ENCODE measurements around the gene SLC27A2.
"Not testable (repeated sequence)": the region's sequence is repeated elsewhere in the genome, so short reads cannot be mapped to it uniquely, and the experiment has no call there.

SLC27A2 gene

GRCh38 chr15:50162969-50163718 is 18.9 kb upstream of the SLC27A2 start:
- Histone ChIP-seq H3K36me3 (ENCODE audit: control insufficient read depth, insufficient read depth, low read length) (no peaks in the 10 kb centered on the region), H3K4me3 (ENCODE audit: insufficient read depth, low read depth, low read length, poor library complexity, severe bottlenecking) (no peak overlapping the region), H3K27ac (ENCODE audit: insufficient read depth, low read length, poor library complexity, severe bottlenecking) (no peak overlapping the region), H3K9me3 (ENCODE audit: control insufficient read depth, low read length) (no peaks in the 10 kb centered on the region), H3K27me3 (replicated peaks; ENCODE audit: control insufficient read depth, insufficient read depth, low read length, poor library complexity, severe bottlenecking) (peaks cover 2% of the 10 kb centered on the region), H3K4me1 (ENCODE audit: control insufficient read depth, insufficient read depth, low read length, poor library complexity, severe bottlenecking) (no peaks in the 10 kb centered on the region)
- no peak for DNase-seq

- Histone ChIP-seq H3K9me3 (ENCODE audit: control insufficient read depth, low read length) (no peaks in the 10 kb centered on the region), H3K27ac (ENCODE audit: insufficient read depth, low read length, poor library complexity, severe bottlenecking) (no peak overlapping the region), H3K27me3 (replicated peaks; ENCODE audit: control insufficient read depth, insufficient read depth, low read length, poor library complexity, severe bottlenecking) (peaks cover 5% of the 10 kb centered on the region), H3K4me1 (ENCODE audit: control insufficient read depth, insufficient read depth, low read length, poor library complexity, severe bottlenecking) (no peaks in the 10 kb centered on the region), H3K4me3 (ENCODE audit: insufficient read depth, low read depth, low read length, poor library complexity, severe bottlenecking) (no peak overlapping the region), H3K36me3 (ENCODE audit: control insufficient read depth, insufficient read depth, low read length) (no peaks in the 10 kb centered on the region)
- no peak for DNase-seq
Observed at GRCh38 chr15:50163719-50164410, 18.1 kb upstream of the SLC27A2 start.

- no peak for DNase-seq
- Histone ChIP-seq H3K27ac (ENCODE audit: insufficient read depth, low read length, poor library complexity, severe bottlenecking) (no peak overlapping the region), H3K4me3 (ENCODE audit: insufficient read depth, low read depth, low read length, poor library complexity, severe bottlenecking) (no peak overlapping the region), H3K9me3 (ENCODE audit: control insufficient read depth, low read length) (no peaks in the 10 kb centered on the region), H3K27me3 (replicated peaks; ENCODE audit: control insufficient read depth, insufficient read depth, low read length, poor library complexity, severe bottlenecking) (peaks cover 5% of the 10 kb centered on the region), H3K4me1 (ENCODE audit: control insufficient read depth, insufficient read depth, low read length, poor library complexity, severe bottlenecking) (no peaks in the 10 kb centered on the region), H3K36me3 (ENCODE audit: control insufficient read depth, insufficient read depth, low read length) (no peaks in the 10 kb centered on the region)
Observed at GRCh38 chr15:50164458-50164857, 17.5 kb upstream of the SLC27A2 start.

GRCh38 chr15:50166216-50166615 is 15.8 kb upstream of the SLC27A2 start:
- H3K9me3 ChIP-seq (ENCODE audit: control insufficient read depth, low read length): no peaks in the 10 kb centered on the region
- peaks cover 5% of the 10 kb centered on the region for H3K27me3 ChIP-seq (replicated peaks; ENCODE audit: control insufficient read depth, insufficient read depth, low read length, poor library complexity, severe bottlenecking)
- no peak overlapping the region for H3K4me3 ChIP-seq (ENCODE audit: insufficient read depth, low read depth, low read length, poor library complexity, severe bottlenecking)
- no peak for DNase-seq
- no peak overlapping the region for H3K27ac ChIP-seq (ENCODE audit: insufficient read depth, low read length, poor library complexity, severe bottlenecking)
- no peaks in the 10 kb centered on the region for H3K4me1 ChIP-seq (ENCODE audit: control insufficient read depth, insufficient read depth, low read length, poor library complexity, severe bottlenecking)
- no peaks in the 10 kb centered on the region for H3K36me3 ChIP-seq (ENCODE audit: control insufficient read depth, insufficient read depth, low read length)

- Histone ChIP-seq H3K9me3 (ENCODE audit: control insufficient read depth, low read length) (no peaks in the 10 kb centered on the region), H3K4me1 (ENCODE audit: control insufficient read depth, insufficient read depth, low read length, poor library complexity, severe bottlenecking) (no peaks in the 10 kb centered on the region), H3K36me3 (ENCODE audit: control insufficient read depth, insufficient read depth, low read length) (no peaks in the 10 kb centered on the region), H3K27ac (ENCODE audit: insufficient read depth, low read length, poor library complexity, severe bottlenecking) (no peak overlapping the region), H3K27me3 (replicated peaks; ENCODE audit: control insufficient read depth, insufficient read depth, low read length, poor library complexity, severe bottlenecking) (peaks cover 5% of the 10 kb centered on the region), H3K4me3 (ENCODE audit: insufficient read depth, low read depth, low read length, poor library complexity, severe bottlenecking) (no peak overlapping the region)
- no peak for DNase-seq
Observed at GRCh38 chr15:50167110-50167509, 14.9 kb upstream of the SLC27A2 start.

- no peak for DNase-seq
- Histone ChIP-seq H3K36me3 (ENCODE audit: control insufficient read depth, insufficient read depth, low read length) (no peaks in the 10 kb centered on the region), H3K4me1 (ENCODE audit: control insufficient read depth, insufficient read depth, low read length, poor library complexity, severe bottlenecking) (no peaks in the 10 kb centered on the region), H3K27ac (ENCODE audit: insufficient read depth, low read length, poor library complexity, severe bottlenecking) (no peak overlapping the region), H3K27me3 (replicated peaks; ENCODE audit: control insufficient read depth, insufficient read depth, low read length, poor library complexity, severe bottlenecking) (peaks cover 5% of the 10 kb centered on the region), H3K9me3 (ENCODE audit: control insufficient read depth, low read length) (no peaks in the 10 kb centered on the region), H3K4me3 (ENCODE audit: insufficient read depth, low read depth, low read length, poor library complexity, severe bottlenecking) (no peak overlapping the region)
Observed at GRCh38 chr15:50168379-50168778, 13.6 kb upstream of the SLC27A2 start.

GRCh38 chr15:50168783-50169411 is 13.1 kb upstream of the SLC27A2 start:
- no peak overlapping the region for H3K4me3 ChIP-seq (ENCODE audit: insufficient read depth, low read depth, low read length, poor library complexity, severe bottlenecking)
- no peak overlapping the region for H3K27ac ChIP-seq (ENCODE audit: insufficient read depth, low read length, poor library complexity, severe bottlenecking)
- H3K9me3 ChIP-seq (ENCODE audit: control insufficient read depth, low read length): no peaks in the 10 kb centered on the region
- no peaks in the 10 kb centered on the region for H3K4me1 ChIP-seq (ENCODE audit: control insufficient read depth, insufficient read depth, low read length, poor library complexity, severe bottlenecking)
- no peaks in the 10 kb centered on the region for H3K36me3 ChIP-seq (ENCODE audit: control insufficient read depth, insufficient read depth, low read length)
- peaks cover 5% of the 10 kb centered on the region for H3K27me3 ChIP-seq (replicated peaks; ENCODE audit: control insufficient read depth, insufficient read depth, low read length, poor library complexity, severe bottlenecking)
- no peak for DNase-seq

GRCh38 chr15:50172360-50172895 is 9.6 kb upstream of the SLC27A2 start:
- H3K9me3 ChIP-seq (ENCODE audit: control insufficient read depth, low read length); H3K4me1 ChIP-seq (ENCODE audit: control insufficient read depth, insufficient read depth, low read length, poor library complexity, severe bottlenecking); H3K4me3 ChIP-seq (ENCODE audit: insufficient read depth, low read depth, low read length, poor library complexity, severe bottlenecking); DNase-seq; H3K27ac ChIP-seq (ENCODE audit: insufficient read depth, low read length, poor library complexity, severe bottlenecking); H3K36me3 ChIP-seq (ENCODE audit: control insufficient read depth, insufficient read depth, low read length); H3K27me3 ChIP-seq (replicated peaks; ENCODE audit: control insufficient read depth, insufficient read depth, low read length, poor library complexity, severe bottlenecking): not testable (repeated sequence)

- Histone ChIP-seq H3K36me3 (ENCODE audit: control insufficient read depth, insufficient read depth, low read length) (no peaks in the 10 kb centered on the region), H3K4me1 (ENCODE audit: control insufficient read depth, insufficient read depth, low read length, poor library complexity, severe bottlenecking) (peaks cover 1% of the 10 kb centered on the region), H3K27ac (ENCODE audit: insufficient read depth, low read length, poor library complexity, severe bottlenecking) (no peak overlapping the region), H3K27me3 (replicated peaks; ENCODE audit: control insufficient read depth, insufficient read depth, low read length, poor library complexity, severe bottlenecking) (no peaks in the 10 kb centered on the region), H3K9me3 (ENCODE audit: control insufficient read depth, low read length) (no peaks in the 10 kb centered on the region), H3K4me3 (ENCODE audit: insufficient read depth, low read depth, low read length, poor library complexity, severe bottlenecking) (no peak overlapping the region)
- no peak for DNase-seq
Observed at GRCh38 chr15:50176869-50177268, 5.1 kb upstream of the SLC27A2 start.

- Histone ChIP-seq H3K36me3 (ENCODE audit: control insufficient read depth, insufficient read depth, low read length) (no peaks in the 10 kb centered on the region), H3K4me3 (ENCODE audit: insufficient read depth, low read depth, low read length, poor library complexity, severe bottlenecking) (no peak overlapping the region)
Observed at GRCh38 chr15:50180091-50180490, 1.9 kb upstream of the SLC27A2 start.

More at GRCh38 chr15:50180091-50180490, 1.9 kb upstream of the SLC27A2 start:
- H3K27ac ChIP-seq (ENCODE audit: insufficient read depth, low read length, poor library complexity, severe bottlenecking): no peak overlapping the region
- H3K27me3 ChIP-seq (replicated peaks; ENCODE audit: control insufficient read depth, insufficient read depth, low read length, poor library complexity, severe bottlenecking): no peaks in the 10 kb centered on the region
- H3K9me3 ChIP-seq (ENCODE audit: control insufficient read depth, low read length): no peaks in the 10 kb centered on the region
- DNase-seq: no peak
- H3K4me1 ChIP-seq (ENCODE audit: control insufficient read depth, insufficient read depth, low read length, poor library complexity, severe bottlenecking): peaks cover 3% of the 10 kb centered on the region

Measured in effector memory CD4-positive, alpha-beta T cell (primary cell).